Fibroblast of the aortic adventitia (primary cell): Measurements from ENCODE around the gene GPR63. TPM values are rescaled to one million over a fixed set of nuclear protein-coding genes. Genes with fewer than 3 reads are reported as not detected.

Experiments used
- DNase-seq: peaks from one replicate; pipeline ENCODE4 v3.0.0-alpha.2; 2010; ENCODE audit warnings: low read depth
- H3K4me3 ChIP-seq: 2 replicates; pipeline ENCODE4 v1.5.1; 2011; ENCODE audit warnings: low read depth, mild to moderate bottlenecking, control low read depth, low read length, moderate library complexity
- total RNA-seq: library from RNA; depleted of rRNA; stranded (reverse); fragments of >200 nt; gene quantifications from 2 replicates; pipeline ENCODE4 v1.2.3, GENCODE V29; 2012; ENCODE audit warnings: low replicate concordance
- TF ChIP-seq, protein P1 (sequence below): IDR thresholded peaks from 2 replicates; pipeline ENCODE4 v1.5.1; 2011; ENCODE audit warnings: mild to moderate bottlenecking, low read length, control low read depth, inconsistent platforms; ENCODE audit not compliant: insufficient read depth

The GPR63 gene
- total RNA-seq, 1 donor: 0.27 TPM

DNA sequence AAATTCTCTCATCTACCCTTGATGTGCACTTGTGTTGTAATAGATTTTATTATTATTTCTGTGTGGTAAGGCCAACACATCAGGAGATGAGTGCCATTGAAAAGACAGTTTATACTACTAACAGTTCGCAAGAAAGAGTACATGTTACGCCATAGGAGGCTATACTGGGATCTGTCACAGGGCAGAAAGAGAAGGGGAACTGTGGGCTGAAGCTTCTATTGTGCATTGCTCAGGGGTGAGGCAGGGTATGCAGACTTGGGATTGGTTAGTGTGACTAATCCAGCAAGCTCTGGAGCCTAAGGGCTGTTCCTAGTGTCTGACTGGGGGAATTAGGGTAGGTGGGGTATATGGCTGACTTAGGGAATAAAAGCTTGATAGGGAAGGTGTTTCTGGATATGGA lies 50.9 kb downstream of the GPR63 start:
- TF ChIP-seq, protein P1, sequence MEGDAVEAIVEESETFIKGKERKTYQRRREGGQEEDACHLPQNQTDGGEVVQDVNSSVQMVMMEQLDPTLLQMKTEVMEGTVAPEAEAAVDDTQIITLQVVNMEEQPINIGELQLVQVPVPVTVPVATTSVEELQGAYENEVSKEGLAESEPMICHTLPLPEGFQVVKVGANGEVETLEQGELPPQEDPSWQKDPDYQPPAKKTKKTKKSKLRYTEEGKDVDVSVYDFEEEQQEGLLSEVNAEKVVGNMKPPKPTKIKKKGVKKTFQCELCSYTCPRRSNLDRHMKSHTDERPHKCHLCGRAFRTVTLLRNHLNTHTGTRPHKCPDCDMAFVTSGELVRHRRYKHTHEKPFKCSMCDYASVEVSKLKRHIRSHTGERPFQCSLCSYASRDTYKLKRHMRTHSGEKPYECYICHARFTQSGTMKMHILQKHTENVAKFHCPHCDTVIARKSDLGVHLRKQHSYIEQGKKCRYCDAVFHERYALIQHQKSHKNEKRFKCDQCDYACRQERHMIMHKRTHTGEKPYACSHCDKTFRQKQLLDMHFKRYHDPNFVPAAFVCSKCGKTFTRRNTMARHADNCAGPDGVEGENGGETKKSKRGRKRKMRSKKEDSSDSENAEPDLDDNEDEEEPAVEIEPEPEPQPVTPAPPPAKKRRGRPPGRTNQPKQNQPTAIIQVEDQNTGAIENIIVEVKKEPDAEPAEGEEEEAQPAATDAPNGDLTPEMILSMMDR: no peak
- H3K4me3 ChIP-seq: no peak overlapping the region
- DNase-seq: no peak

DNA sequence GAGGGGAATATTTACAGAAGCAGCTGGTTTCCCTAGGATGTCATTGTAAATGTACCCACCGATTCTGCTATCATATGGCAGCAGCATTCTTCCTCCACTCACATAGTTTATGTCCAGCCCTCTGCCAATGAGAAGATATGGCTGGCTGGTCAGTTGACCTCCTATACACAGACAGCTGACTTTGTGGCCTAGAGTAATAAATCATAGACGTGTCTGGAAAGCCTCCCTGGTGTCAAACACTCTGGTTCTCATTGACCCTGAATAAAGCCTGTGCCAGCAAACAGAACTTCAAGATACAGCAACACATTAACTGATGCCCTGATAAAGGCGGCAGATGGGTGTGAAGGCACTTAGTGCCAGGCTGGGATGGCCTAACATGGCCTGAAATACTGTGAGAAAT lies 52.6 kb downstream of the GPR63 start:
- DNase-seq: no peak
- no peak overlapping the region for H3K4me3 ChIP-seq
- TF ChIP-seq, protein P1: no peak

DNA sequence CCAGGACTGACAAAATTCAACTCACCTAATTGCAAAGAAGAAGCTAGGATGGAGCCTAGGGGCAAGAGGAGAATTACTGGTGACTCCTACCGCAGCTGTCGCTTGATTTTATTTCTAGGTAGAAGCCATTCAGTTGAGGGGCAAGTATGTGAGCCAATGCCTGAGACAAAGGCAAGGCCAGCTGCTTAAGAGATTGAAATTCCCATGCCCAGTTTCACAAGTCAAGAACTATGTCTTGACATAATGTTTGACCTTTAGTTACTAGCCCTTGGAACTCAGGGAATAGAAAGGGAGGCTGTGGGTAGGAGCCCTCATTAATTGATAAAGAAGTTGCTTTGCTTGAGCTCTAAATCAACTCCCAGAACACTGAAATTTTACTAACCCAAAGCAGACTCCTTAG lies 54.0 kb downstream of the GPR63 start:
- no peak for DNase-seq
- TF ChIP-seq, protein P1: no peak
- H3K4me3 ChIP-seq: no peak overlapping the region

DNA sequence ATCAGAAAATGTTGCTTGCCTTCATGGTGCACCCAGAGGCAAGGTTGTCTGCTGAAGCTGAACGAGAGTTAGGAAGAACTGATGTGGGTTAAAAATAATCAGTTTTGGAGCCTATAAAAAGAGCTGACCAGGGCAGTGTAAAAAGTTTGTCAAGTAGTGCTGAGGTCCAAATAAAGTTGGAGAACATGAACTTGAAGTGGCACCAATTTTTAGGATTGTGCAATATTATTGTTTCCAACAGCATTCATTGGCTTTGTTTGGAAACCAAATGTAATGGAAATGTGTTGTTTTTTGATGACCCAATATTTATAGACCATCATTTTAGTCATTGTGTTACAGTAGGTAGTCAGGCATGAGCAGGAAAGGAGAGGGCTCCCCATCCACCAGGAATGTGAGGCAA lies 55.7 kb downstream of the GPR63 start:
- no peak overlapping the region for H3K4me3 ChIP-seq
- TF ChIP-seq, protein P1: no peak
- DNase-seq: no peak

DNA sequence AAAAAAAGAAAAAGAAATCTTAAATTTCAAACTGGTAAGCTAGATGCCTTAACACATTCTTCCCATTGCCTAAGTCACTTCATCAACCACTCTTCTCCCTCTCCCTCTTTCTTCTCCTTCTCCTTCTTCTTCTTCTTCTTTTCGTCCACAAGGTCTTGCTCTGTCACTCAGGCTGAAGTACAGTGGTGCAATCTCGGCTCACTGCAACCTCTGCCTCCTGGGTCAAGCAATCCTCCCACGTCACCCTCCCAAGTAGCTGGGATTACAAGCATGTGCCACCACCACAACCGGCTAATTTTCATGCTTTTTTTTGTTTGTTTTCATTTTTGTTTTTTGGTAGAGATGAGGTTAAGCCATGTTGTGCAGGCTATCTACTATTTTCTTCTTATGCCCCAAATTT lies 60.2 kb downstream of the GPR63 start:
- no peak overlapping the region for H3K4me3 ChIP-seq

DNA sequence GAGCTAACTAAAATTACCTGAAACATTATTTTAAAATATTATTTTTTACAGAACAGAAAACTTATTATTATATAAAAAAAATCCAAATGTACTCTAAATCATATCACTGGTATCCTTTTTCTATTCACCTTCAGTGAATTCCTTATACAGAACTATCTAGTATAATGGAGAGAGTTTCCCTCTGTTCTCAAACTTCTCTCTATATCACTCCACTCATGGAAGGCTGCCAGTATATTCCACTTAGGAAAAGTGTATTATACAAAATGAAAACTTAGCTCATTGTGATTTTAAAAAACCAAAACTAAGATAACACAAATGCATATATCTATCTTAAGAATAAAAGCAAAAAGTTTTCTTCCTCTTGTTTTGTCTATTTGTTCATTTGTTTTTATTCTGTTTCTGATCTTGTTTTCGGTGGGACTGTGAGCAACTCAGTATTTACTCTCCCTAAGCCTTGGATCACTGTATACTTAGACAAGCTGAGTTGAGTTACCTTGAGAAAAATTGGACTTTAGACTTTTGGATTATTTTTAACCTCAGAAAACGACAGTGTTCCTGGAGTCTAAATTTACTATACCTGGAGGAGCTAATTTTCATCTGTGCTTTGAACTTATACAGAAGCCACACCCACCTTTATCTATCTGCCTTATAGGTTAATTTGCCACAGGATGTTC lies 61.4 kb downstream of the GPR63 start:
- no peak overlapping the region for H3K4me3 ChIP-seq
- DNase-seq: no peak
- TF ChIP-seq, protein P1: no peak

More for the DNA sequence above, 60.2 kb downstream of the GPR63 start:
- TF ChIP-seq, protein P1: no peak
- no peak for DNase-seq

DNA sequence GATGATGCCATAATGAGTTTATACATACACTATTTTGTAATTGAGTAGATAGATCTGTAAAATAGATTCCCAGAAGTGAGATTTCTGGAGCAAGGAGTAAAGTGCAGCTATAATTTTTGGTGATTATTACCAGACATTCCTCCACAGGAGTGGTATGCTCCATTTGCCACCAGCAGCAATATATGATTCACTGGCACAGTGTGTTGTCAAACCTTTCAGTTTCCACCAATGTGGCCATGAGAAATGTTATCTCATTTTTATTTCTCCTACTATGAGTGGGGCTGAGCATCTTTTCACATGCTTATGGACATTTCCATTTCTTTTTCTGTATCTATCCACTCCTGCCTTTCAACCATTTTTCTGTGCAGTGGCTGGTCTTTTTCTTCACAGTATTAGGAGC lies 70.5 kb downstream of the GPR63 start:
- no peak overlapping the region for H3K4me3 ChIP-seq
- TF ChIP-seq, protein P1: no peak
- no peak for DNase-seq
